HG02763 (cell line): ENCODE results near the gene TMEM176A.

Experiments
- ATAC-seq: cut with Tn5 transposase; IDR thresholded peaks from one replicate; pipeline ENCODE4 v1.9.1; 2021; ENCODE audit warnings: mild to moderate bottlenecking, moderate library complexity; ENCODE audit not compliant: unreplicated experiment

The TMEM176A gene

GRCh38 chr7:150846291-150847115 lies 45.9 kb downstream of the TMEM176A start:
- no peak for ATAC-seq

GRCh38 chr7:150847536-150847935 lies 47.0 kb downstream of the TMEM176A start:
- ATAC-seq = no peak

DNA sequence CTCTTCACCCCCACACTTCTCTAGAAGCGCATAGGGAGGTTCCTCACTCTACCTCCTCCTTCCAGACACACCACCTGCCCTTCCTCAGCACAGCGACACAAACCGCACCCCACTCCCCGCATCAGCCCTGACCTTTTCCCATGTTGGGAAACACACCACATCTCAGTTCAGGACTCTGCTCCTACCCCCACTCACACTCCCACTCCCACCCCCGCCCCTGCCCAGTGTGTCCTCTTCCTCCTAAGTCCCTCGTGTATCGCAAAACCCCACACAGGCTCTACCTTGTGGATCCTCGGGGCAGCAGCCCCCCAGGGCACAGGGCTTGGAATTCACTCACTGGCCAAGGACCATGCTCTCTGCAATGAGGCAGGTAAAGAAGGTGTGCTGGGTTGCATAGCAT lies 47.5 kb downstream of the TMEM176A start:
- no peak for ATAC-seq

GRCh38 chr7:150848561-150849115 lies 48.1 kb downstream of the TMEM176A start:
- ATAC-seq = no peak

DNA sequence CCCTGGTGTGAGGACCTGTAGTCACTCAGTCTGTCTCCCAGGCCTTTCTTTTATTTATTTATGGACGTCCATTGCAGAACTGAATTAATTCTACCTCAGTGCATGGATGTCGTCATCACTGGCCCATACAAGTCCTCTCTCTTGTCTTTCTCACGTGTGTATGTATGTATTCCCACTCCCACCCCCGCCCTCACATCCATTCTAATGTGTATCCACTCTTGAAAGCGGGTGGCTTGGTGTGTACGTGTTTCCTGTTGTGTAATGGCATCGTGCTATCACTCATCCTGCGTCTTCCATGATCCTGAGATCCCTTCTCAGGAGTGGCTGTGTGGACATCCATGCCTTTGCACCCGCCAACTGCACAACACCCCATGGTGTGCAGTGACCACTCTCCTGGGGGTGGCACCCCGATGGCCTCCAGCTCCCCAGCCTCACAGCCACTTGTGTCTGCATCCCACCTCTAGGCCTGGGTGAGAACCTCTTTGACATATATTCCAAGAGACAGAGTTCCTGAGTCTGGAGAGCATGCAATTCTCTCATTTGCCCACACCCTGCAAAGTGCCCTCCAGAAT lies 48.7 kb downstream of the TMEM176A start:
- no peak for ATAC-seq

- no peak for ATAC-seq
Measured at GRCh38 chr7:150850273-150850672, 49.7 kb downstream of the TMEM176A start.

DNA sequence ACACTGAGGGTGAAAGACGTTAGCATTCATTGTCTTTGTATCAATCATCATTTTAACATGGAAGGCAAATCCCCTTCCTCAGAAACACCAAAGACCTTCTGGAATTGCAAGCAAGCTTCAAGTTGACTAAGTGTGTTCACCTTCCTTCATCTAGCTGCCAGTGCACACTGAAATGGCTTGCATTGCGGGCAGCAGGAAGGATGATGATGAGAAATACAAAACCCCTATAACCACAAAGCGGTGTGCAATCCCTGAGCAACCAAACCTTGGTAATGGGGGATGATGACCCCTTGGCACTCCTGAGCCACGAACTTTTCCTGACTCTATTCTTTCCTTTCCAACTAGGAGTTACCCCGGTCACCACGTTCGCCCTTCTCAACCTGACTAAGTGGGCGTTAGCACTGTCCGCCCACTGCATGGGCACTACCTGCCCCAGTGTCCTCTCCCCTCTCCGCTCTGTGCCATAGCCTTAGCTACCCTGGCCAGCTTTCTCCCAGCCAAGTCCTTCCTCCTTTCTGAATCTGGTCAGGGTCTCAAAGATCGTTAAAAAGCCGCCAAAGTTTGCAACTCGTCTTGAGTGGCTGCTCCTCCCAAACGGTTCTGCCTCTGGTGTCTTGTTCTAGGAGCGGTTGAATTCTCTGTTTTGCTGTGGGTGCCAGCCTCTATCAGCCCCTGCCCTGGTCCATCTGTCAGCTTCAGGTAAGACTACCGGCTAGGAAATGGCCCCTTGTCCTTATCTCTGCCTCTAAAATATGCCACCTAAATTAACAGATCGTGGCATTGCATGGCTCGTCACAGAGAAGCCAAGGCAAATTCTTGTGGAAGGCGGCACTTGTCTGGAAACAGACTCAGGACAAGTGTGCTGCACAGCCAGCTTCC lies 51.2 kb downstream of the TMEM176A start:
- no peak for ATAC-seq

- no peak for ATAC-seq
Measured at GRCh38 chr7:150852371-150852905, 51.9 kb downstream of the TMEM176A start, which contains the start of gene AOC1. Gene AOC1 (plus strand): TSS chr7:150852517. CDS start chr7:150856471, 3,954 bp downstream.

GRCh38 chr7:150854066-150855000 lies 53.8 kb downstream of the TMEM176A start:
- ATAC-seq = no peak
